ENCODE data around the gene TLR9.

The TLR9 gene

GRCh38 chr3:52236424-52236886 lies 11.0 kb upstream of the TLR9 start:
- H3K9ac ChIP-seq (ENCODE audit: low read depth, low read length) = no peak overlapping the region
- no peaks in the 10 kb centered on the region for H3K9me3 ChIP-seq (ENCODE audit: insufficient read depth, low read depth, low read length)
- 0 out of 2 replicates have a peak, but pooled peaks cover 3% of the 10 kb centered on the region for H3K36me3 ChIP-seq (ENCODE audit: insufficient read depth, low read depth, low read length)
- H3K27ac ChIP-seq (ENCODE audit: low read length) = peak overlapping the region; percentile 14
- H3K27me3 ChIP-seq (ENCODE audit: insufficient read depth, low read length) = no peaks in the 10 kb centered on the region
- H3K4me3 ChIP-seq (ENCODE audit: low read length) = peak overlapping the region; percentile 36; the same call in 1 of the 2 replicates
- H3K4me1 ChIP-seq (ENCODE audit: insufficient read depth, low read length) = peaks cover 31% of the 10 kb centered on the region

GRCh38 chr3:52234516-52235447 lies 9.3 kb upstream of the TLR9 start:
- H3K9me3 ChIP-seq (ENCODE audit: insufficient read depth, low read depth, low read length) = no peaks in the 10 kb centered on the region
- no peaks in the 10 kb centered on the region for H3K27me3 ChIP-seq (ENCODE audit: insufficient read depth, low read length)
- no peak overlapping the region for H3K27ac ChIP-seq (ENCODE audit: low read length)
- no peak overlapping the region for H3K4me3 ChIP-seq (ENCODE audit: low read length)
- H3K4me1 ChIP-seq (ENCODE audit: insufficient read depth, low read length) = peaks cover 18% of the 10 kb centered on the region
- no peak overlapping the region for H3K9ac ChIP-seq (ENCODE audit: low read depth, low read length)
- peaks cover 19% of the 10 kb centered on the region for H3K36me3 ChIP-seq (ENCODE audit: insufficient read depth, low read depth, low read length)

- Histone ChIP-seq H3K4me3 (ENCODE audit: low read length) (no peak overlapping the region), H3K4me1 (ENCODE audit: insufficient read depth, low read length) (peaks cover 18% of the 10 kb centered on the region), H3K27me3 (ENCODE audit: insufficient read depth, low read length) (no peaks in the 10 kb centered on the region), H3K9ac (ENCODE audit: low read depth, low read length) (no peak overlapping the region), H3K36me3 (ENCODE audit: insufficient read depth, low read depth, low read length) (peaks cover 26% of the 10 kb centered on the region), H3K9me3 (ENCODE audit: insufficient read depth, low read depth, low read length) (no peaks in the 10 kb centered on the region), H3K27ac (ENCODE audit: low read length) (no peak overlapping the region)
Observed at GRCh38 chr3:52233968-52234367, 8.5 kb upstream of the TLR9 start.

GRCh38 chr3:52233108-52233591 lies 7.7 kb upstream of the TLR9 start:
- Histone ChIP-seq H3K27ac (ENCODE audit: low read length) (no peak overlapping the region), H3K9ac (ENCODE audit: low read depth, low read length) (no peak overlapping the region), H3K36me3 (ENCODE audit: insufficient read depth, low read depth, low read length) (peaks cover 32% of the 10 kb centered on the region), H3K4me1 (ENCODE audit: insufficient read depth, low read length) (peaks cover 14% of the 10 kb centered on the region), H3K27me3 (ENCODE audit: insufficient read depth, low read length) (no peaks in the 10 kb centered on the region), H3K4me3 (ENCODE audit: low read length) (no peak overlapping the region), H3K9me3 (ENCODE audit: insufficient read depth, low read depth, low read length) (no peaks in the 10 kb centered on the region)

- Histone ChIP-seq H3K27me3 (ENCODE audit: insufficient read depth, low read length) (no peaks in the 10 kb centered on the region), H3K4me3 (ENCODE audit: low read length) (no peak overlapping the region), H3K4me1 (ENCODE audit: insufficient read depth, low read length) (peaks cover 10% of the 10 kb centered on the region), H3K9me3 (ENCODE audit: insufficient read depth, low read depth, low read length) (no peaks in the 10 kb centered on the region), H3K9ac (ENCODE audit: low read depth, low read length) (no peak overlapping the region), H3K27ac (ENCODE audit: low read length) (no peak overlapping the region), H3K36me3 (ENCODE audit: insufficient read depth, low read depth, low read length) (peaks cover 32% of the 10 kb centered on the region)
Observed at GRCh38 chr3:52232279-52233107, 7.0 kb upstream of the TLR9 start.

GRCh38 chr3:52231502-52232278 lies 6.2 kb upstream of the TLR9 start:
- H3K4me3 ChIP-seq (ENCODE audit: low read length) = no peak overlapping the region
- no peaks in the 10 kb centered on the region for H3K9me3 ChIP-seq (ENCODE audit: insufficient read depth, low read depth, low read length)
- no peak overlapping the region for H3K27ac ChIP-seq (ENCODE audit: low read length)
- H3K9ac ChIP-seq (ENCODE audit: low read depth, low read length) = no peak overlapping the region
- H3K36me3 ChIP-seq (ENCODE audit: insufficient read depth, low read depth, low read length) = peaks cover 32% of the 10 kb centered on the region
- H3K27me3 ChIP-seq (ENCODE audit: insufficient read depth, low read length) = no peaks in the 10 kb centered on the region
- H3K4me1 ChIP-seq (ENCODE audit: insufficient read depth, low read length) = peaks cover 2% of the 10 kb centered on the region; the same call in 1 of the 2 replicates

- no peak overlapping the region for H3K9ac ChIP-seq (ENCODE audit: low read depth, low read length)
- no peaks in the 10 kb centered on the region for H3K27me3 ChIP-seq (ENCODE audit: insufficient read depth, low read length)
- no peaks in the 10 kb centered on the region for H3K9me3 ChIP-seq (ENCODE audit: insufficient read depth, low read depth, low read length)
- no peaks in the 10 kb centered on the region for H3K4me1 ChIP-seq (ENCODE audit: insufficient read depth, low read length)
- no peak overlapping the region for H3K4me3 ChIP-seq (ENCODE audit: low read length)
- peaks cover 32% of the 10 kb centered on the region for H3K36me3 ChIP-seq (ENCODE audit: insufficient read depth, low read depth, low read length)
- no peak overlapping the region for H3K27ac ChIP-seq (ENCODE audit: low read length)
Observed at GRCh38 chr3:52230889-52231499, 5.5 kb upstream of the TLR9 start.

GRCh38 chr3:52230461-52230860 lies 5.0 kb upstream of the TLR9 start:
- Histone ChIP-seq H3K27ac (ENCODE audit: low read length) (no peak overlapping the region), H3K9me3 (ENCODE audit: insufficient read depth, low read depth, low read length) (no peaks in the 10 kb centered on the region), H3K27me3 (ENCODE audit: insufficient read depth, low read length) (no peaks in the 10 kb centered on the region), H3K4me1 (ENCODE audit: insufficient read depth, low read length) (no peaks in the 10 kb centered on the region), H3K36me3 (ENCODE audit: insufficient read depth, low read depth, low read length) (peaks cover 32% of the 10 kb centered on the region), H3K4me3 (ENCODE audit: low read length) (no peak overlapping the region), H3K9ac (ENCODE audit: low read depth, low read length) (no peak overlapping the region)

GRCh38 chr3:52229656-52230055 lies 4.2 kb upstream of the TLR9 start:
- Histone ChIP-seq H3K36me3 (ENCODE audit: insufficient read depth, low read depth, low read length) (peaks cover 32% of the 10 kb centered on the region), H3K9me3 (ENCODE audit: insufficient read depth, low read depth, low read length) (no peaks in the 10 kb centered on the region), H3K9ac (ENCODE audit: low read depth, low read length) (no peak overlapping the region), H3K4me3 (ENCODE audit: low read length) (no peak overlapping the region), H3K27me3 (ENCODE audit: insufficient read depth, low read length) (no peaks in the 10 kb centered on the region), H3K27ac (ENCODE audit: low read length) (no peak overlapping the region), H3K4me1 (ENCODE audit: insufficient read depth, low read length) (no peaks in the 10 kb centered on the region)

- no peaks in the 10 kb centered on the region for H3K9me3 ChIP-seq (ENCODE audit: insufficient read depth, low read depth, low read length)
- no peak overlapping the region for H3K4me3 ChIP-seq (ENCODE audit: low read length)
- no peak overlapping the region for H3K27ac ChIP-seq (ENCODE audit: low read length)
- no peaks in the 10 kb centered on the region for H3K27me3 ChIP-seq (ENCODE audit: insufficient read depth, low read length)
- peaks cover 29% of the 10 kb centered on the region for H3K36me3 ChIP-seq (ENCODE audit: insufficient read depth, low read depth, low read length)
- H3K9ac ChIP-seq (ENCODE audit: low read depth, low read length) = no peak overlapping the region
- H3K4me1 ChIP-seq (ENCODE audit: insufficient read depth, low read length) = no peaks in the 10 kb centered on the region
Observed at GRCh38 chr3:52228751-52229291, 3.4 kb upstream of the TLR9 start.

Measured in iPS-20b (cell line).